Endothelial cell of hepatic sinusoid (primary cell): ENCODE results near the gene TAL1.

Experiments
- in situ Hi-C: cut with HindIII; loops from 2 replicates; pipeline ENCODE4 v1.10.0; 2017; ENCODE audit warnings: low sequenced_read_pairs

Gene TAL1

DNA sequence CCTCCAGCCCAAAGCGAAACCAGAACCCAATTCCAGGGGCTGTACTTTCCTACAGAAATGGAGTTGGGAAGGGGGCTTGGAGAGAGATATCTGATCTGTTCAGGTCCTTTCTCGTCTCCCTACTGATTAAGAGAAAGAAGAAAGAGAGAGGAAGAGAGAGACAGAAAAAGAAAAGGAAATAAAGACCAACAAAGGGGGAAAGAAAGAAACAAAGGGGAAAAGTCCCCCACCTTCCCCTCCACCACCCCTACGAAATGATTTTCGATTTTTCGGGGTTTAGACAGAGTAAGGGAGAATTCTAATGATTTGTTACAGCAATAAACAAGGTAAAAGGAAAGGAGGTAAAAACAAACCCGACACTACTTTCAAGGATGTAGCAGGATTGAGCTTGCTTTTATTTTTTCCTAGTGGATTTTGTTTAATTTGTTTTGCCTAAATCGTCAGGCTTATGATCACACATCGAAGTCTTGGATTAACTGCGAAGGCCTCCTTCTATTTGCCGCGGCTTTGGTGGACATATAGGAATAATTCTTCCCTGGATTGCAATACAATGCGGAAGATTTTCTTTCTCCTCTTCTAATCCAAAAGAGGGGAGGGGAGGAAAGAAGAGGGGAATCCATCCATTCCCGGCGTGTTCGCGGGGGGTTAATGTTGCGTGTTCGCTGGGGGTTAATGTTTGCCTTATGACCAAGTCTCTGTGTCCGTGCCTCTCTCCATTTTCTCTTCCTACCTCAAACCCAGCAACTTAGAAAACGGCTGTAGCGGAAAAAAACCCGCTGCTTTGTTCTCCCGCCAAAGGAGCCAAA lies 1.9 kb downstream of the TAL1 start:
- in situ Hi-C loops = loop anchor here (5.0 kb wide), 1 partner anchor 92 kb away; no protein-coding TSS in a partner anchor

DNA sequence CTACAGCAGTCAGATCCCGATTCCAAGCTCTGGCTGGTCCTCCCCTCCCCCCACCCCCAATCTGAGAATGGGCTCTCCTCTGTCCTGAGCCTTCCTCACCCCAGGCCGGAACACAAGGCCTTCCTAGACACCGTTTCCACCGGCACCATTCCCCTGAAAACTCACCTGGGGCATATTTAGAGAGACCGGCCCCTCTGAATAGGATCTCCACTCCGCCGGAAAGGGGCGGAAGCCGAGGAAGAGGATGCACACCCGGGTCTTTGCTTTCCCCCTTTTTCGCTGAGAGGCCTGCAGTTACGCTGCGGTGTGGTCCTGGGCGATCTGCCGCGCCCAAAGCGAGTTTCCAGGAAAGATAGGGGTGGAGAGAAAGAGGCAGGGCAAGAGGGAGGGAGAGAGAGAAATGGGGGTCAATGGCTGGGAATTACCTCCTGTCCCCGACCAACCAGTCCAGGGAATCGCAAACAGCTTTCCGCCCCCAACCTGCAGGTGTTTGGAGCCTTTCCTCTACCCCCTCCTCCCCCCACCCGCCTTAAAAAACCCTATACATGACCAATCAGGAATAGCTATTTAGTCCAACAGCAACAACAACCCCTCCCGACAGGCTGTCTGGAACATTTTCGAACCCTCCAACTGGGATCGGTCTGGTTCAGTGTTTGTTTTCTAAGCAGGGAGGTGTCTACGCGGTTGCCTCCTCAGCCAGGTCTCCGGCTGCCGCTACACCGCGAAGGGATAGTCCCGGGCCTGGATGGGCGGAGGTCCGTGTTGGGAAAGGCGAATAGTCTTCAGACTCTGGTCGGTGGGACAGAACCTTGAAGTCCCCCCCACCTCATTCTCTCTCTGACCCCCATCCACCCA lies 2.8 kb downstream of the TAL1 start:
- in situ Hi-C loops = loop anchor here (5.0 kb wide), 1 partner anchor 93 kb away; no protein-coding TSS in a partner anchor

DNA sequence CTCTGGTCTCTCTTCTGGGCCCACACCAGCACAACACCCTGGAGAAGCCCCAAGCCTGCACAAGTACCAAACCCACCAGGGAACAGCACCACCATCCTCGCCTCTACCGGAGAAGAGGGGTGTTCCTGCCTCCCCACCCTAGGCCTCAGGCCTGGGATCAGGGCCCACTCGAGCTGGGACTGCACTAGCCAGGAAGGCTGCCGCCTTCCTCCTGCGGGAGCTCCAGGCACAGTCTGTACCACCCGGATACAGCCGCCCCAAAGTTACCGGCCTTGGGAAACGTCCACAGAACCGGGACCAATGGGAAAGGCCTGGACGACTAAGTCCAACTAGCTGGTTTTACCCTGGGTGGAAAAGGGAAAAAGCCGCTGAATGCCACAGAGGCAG lies 3.4 kb downstream of the TAL1 start:
- in situ Hi-C loops = loop anchor here (5.0 kb wide), 1 partner anchor 94 kb away; no protein-coding TSS in a partner anchor

DNA sequence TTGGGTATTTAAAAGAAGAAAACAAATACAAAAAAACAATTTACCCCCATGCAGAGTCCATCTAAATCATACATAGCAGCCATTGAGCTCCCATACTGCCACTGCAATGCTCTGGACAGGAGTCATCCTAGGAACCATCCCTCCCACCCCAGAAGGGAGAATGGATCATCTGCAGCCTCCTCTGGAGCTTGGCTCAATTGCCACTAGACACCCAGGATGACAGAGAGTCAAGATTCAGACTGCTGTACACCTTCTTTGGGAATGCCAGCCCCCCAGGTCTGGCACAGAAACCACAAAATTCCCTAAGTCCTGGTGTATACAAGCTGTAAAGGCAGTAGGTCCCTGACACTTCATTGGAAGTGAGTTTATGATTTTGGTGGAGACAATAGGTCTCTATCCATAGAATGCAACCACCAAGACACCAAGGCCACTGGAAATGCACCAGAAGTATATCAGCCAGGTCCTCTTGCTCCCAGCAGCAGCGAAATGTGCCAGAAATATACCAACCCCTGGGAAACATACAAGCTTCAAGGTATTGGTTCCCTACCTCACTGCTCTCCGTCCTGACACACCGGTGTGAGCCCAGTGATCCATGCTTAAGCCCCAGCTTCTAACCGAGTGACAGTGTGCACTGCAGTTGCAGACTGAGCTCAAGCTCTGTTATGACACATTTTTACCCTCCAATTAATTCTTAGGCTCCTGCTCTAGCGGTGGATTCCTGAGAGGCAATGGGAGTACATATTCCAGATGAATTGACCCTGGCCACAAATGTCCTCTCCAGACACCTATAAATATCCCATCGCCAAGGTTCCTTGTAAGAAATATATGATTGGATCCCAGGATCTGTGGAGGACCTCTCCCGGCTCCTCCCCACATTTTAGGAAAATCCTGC lies 4.4 kb downstream of the TAL1 start:
- in situ Hi-C loops = loop anchor here (5.0 kb wide), 1 partner anchor 95 kb away; no protein-coding TSS in a partner anchor

DNA sequence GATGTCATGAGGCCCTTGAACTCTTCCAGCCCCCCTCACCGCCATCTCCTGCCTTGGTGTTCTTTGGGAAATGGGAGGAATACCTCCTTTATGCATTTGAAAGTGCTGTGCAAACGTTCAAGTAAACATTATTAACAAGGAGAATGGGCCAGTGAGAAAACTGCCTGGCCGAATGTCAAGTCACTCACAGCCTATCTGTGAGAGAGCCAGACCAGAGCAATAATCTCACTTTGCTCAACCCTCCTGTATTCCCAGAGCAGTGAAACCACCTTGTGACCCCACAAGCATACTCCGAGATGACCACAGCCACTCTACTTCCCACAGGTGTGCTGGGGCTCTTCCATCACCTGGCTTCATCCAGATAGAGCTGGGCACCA lies 5.2 kb downstream of the TAL1 start:
- in situ Hi-C loops = loop anchor here (5.0 kb wide), 1 partner anchor 95 kb away; no protein-coding TSS in a partner anchor

DNA sequence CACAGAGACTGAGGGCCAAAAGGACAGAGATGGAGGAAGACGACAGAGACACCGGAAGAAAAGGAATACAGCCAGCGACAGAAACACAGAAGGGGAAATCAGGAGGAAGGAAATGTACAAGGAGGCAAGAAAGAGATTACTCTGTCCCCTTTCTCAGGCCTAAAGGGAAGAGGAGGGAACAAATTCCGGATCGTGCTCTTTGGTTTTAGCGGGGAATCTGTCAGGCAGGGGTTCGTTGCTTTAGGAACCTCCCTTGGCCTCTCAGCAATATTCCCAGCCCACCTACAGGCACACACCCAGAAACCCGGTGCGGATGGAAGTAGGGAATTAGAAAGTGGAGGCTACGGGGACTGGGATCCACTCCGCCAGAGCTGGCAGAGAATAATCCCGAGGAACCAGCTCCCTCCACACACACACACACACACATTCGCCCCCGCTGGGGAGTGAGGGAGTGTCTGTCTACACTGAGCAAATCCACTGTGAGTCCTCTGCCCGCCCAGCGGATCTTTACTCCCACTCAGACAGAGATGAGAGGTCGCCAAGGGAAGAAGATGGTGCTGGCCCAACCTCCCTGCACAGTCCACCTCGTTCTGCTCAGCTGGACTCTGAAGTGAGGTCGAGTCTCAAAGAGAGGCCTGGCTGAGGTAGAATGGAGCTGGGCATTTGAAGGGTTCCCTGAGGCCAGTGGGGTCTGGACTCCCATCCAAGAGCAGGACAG lies 5.7 kb downstream of the TAL1 start:
- in situ Hi-C loops = loop anchor here (5.0 kb wide), 1 partner anchor 96 kb away; no protein-coding TSS in a partner anchor

DNA sequence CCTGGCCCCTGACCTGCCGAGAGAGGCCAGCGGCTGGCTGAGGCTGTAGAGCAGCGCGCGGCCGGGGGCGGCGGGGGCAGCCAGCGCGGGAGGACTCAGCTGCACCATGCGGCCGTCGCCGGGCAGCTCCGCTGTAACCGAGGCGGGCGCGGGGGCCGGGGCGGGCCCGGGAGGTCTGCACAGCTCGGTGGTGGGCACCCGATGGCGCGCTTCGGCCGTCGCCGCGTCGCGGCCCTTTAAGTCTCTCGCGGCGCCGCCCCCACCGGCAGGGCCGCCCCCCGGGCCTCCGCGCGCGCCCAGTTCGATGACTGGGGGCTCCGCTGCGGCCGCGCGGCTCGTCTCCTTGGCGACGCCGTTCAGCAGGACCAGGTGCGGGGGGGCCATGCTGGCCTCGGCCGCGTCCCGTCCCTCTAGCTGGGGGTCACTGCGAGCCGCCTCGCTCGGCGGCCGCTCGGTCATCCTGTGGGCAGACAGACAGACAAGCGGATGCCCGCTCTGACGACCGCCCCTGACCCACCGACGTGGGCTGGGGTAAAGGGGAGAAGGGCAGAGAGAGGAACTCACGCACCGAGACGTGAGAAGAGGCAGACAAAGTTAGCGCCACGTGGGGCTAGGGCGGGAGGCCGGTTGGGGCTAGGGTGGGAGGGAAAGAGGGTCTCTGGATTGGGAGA lies 6.5 kb downstream of the TAL1 start:
- in situ Hi-C loops = loop anchor here (5.0 kb wide), 1 partner anchor 97 kb away; no protein-coding TSS in a partner anchor

DNA sequence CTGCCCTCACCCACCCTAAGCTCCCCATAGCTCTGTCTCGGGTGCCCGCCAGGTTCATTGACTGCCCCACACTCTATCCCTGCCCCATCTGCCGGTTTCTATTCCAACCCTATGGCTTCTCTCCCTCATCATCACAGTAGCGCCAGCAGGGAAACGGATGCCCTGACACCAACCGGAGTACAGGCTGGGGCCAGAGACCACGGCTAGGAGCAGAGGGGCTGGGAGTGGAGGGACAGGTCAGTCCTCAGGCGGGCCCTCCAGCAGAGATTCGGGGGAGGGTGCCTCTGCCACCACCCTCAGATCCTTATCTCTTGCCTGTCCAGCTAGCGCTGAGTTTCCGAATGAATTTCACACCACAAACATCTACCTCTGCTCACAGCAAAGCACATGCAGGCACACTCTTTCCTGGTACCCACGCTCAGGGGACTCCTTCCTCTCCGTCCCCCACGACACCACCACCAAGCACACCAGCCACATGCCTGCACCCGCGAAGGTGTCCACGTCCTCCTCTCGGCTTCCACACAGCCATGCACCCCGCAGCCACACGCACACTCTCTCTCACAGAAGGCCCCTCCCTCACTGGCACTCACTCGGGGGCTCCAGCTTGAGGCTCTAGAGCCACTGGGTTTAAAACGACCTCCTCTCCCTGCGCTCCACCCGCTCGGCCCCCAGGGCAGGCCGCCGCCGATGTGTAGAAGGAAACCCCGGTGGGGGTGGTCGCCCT lies 7.2 kb downstream of the TAL1 start:
- in situ Hi-C loops = loop anchor here (5.0 kb wide), 1 partner anchor 97 kb away; no protein-coding TSS in a partner anchor

DNA sequence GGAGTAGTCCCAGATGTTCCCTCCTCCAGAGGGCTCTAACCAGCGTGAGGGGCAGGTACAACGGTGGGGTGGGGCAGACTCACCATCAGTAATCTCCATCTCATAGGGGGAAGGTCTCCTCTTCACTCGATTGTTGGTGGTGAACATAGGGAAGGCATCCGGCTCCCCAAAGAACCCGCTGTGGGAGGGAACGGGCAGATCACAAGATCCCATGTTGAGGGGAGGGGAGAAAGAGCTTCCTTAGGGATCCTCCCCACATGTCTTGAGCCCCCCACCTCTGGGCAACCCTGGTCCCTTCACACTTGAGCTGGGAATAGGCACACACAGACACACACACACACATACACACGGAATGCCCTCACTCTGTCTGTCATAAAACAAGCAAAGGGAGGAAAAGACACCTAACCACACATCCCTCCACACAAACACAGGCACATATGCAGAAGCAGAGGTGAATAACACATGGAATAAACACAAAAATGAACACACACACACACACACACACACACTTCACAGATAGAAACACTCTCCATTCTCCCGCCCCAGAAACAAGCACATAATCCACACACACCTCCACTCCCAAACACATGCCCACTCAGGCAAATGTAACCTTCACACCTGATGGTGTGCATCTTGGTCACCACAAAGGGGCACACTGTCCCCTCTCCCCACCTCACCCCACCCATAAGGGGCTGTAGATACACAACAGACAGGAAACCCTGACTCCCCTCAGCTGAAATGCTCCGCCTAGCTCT lies 7.9 kb downstream of the TAL1 start:
- in situ Hi-C loops = no loop called here

DNA sequence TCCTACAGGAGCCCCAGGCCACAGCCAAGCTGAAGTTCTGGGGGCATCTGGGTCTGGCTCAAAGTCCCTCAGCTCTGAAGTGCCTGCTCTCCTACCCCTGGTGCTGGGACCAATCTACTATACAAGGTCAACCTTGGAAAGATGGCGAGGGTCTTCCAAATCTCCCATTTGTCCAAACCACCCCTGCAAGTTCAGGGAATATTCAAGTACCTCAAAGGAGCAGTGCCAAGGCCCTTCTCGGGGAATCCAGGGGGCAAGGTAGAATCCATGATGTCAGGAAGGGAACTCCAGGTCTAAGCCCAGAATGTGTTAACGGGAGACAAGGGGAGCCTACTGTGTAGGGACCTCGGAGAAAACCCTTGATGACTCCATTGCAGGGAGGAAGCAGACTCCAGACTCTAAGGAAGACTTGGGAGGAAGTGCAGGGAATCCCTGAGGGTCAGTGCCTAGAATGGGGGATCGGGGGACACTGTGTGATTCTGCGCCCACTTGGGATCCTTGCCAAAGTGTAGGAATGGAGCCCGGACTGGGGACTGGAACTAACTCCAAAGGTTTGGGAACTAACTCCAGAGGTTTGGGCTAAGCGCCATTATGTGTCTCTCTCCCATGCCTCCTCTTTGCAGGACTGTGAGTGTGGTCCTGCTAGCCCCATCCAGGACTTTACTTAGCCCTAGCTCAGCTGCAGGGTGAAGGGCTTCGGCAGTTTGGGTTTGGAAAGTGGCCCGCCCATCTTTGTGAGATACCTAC lies 8.7 kb downstream of the TAL1 start:
- in situ Hi-C loops = no loop called here

DNA sequence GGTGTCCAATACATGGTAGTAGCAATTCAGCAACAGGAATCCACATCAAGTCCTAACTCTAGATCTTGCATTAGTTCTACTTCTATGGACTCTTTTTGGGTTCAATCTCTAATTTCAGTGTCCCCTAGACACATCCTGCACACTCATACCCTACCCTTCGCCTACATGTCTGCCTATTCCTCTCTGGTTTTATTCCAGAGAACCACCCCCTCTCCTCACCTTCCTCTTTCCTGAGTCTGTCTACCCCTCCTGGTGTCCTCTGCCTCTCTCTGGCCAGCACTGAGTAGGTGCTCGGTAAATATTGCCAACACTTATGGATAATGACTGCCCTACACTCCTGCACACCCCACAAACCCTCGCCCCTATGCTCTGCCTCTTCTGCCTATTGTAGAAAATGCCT lies 9.5 kb downstream of the TAL1 start:
- in situ Hi-C loops = no loop called here

DNA sequence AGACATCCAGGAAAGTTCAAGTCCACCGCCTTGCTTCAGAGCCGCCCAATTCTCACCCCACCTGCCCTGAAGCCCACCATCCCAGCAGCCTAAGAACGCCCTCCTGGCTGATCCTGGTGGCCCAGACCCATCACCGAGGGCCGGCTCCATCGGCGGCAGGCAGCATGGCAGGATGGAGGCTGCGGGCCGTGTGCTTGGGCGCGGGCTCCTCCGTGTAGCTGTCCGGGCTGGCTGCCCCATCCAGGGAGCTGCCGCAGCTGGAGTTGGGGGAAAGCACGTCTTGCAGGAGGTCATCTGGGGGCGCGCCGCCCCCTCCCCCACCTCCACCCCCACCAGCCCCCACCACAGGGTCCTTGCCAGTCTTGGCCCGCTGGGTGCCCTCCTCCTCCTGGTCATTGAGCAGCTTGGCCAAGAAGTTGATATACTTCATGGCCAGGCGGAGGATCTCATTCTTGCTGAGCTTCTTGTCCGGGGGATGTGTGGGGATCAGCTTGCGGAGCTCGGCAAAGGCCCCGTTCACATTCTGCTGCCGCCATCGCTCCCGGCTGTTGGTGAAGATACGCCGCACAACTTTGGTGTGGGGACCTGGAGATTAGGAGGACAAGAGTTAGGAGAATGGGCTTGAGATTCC lies 12.3 kb downstream of the TAL1 start:
- in situ Hi-C loops = no loop called here

DNA sequence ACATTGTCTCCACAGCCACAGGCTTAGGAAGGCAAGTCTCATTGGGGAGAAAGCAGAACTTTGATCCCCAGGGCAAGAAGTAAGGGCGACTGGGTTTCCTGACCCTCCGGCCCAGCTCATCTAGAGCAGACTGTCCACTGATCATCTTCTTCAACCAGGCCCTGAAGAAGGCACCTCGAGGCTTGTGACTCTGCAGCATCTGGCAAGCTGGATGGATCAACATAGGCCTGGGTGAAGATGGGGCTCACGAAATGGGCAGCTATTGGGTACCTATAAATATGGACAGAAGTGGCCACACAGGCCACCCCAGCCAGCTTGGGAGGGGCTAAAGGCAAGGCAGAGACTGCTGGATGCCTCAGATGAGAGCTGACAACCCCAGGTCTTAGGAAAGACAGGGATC lies 13.0 kb downstream of the TAL1 start:
- in situ Hi-C loops = no loop called here

DNA sequence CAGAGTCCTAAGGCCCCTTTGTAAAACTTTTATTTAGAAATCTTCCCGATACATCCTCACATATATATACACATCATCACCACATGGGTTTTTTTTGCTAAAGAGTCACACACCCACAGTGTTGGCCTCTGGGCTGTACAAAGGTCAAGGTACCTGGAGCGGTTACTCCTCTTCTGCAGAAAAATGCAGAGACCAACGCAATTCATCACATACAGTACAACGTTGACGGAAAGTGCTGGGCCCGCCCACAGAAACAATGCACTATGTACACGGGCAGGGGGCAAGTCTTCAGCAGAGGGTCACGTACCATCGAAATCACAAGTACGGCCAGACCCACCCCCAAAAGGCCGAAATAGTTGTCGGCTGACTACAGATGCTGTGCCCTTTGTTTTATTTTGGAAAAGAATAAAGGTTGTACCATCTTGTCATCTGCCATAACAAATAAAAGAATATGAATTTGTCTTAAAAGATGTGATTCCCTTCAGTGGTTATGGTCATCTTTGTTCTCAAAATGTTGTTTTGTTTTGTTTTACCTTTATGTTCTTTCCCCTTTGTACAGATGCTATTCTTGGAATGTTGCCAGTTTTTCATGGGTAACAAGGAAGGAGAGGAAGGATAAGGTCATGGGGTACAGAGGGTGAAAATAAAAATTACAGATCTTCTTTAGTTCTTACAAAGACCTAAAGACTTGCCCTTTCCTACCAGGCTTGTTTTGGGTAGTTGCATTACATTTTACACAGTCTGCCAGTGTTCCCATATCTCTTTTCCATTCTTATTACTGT lies 15.6 kb downstream of the TAL1 start:
- in situ Hi-C loops = no loop called here

DNA sequence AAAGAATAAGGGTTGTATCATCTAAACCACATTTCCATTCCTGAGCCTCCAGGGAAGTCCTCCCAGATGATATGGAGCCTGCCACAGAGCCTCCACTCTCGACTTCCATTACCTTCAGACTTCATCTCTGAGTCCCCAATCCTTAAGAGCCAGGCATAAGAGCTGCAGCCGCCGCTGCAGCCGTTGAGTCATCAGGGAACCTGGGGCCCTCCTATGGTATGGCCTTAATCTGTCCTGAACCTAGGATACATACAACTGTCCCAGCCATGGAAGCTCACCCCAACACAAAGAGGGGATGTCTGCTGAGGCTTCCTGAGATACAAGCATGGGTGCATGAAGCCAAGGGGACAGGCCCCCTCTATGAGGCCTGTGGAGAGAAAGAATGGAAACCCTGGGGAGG lies 16.3 kb downstream of the TAL1 start:
- in situ Hi-C loops = no loop called here

DNA sequence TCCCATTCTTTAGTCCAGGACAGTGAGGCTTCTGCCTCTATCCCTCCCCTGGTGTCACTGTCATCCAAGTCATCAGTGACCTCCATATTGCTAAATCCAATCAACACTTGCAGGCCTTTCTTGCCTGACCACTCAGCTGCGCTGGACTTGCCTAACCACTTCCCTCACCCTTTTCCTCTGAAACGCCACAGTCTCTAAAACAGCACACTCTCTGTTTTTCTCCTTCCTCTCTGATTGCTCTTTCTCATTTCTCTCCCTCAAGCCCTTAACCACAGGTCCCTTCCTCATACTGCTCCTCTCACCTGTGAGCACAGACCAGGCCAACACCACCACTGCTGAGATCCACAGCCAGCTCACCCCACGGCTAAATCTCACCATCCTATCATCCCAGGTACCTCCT lies 17.5 kb downstream of the TAL1 start:
- in situ Hi-C loops = no loop called here
